AG04450 (cell line): ENCODE results near the gene PTGR3. TPM values are rescaled to one million over a fixed set of nuclear protein-coding genes. Genes with fewer than 3 reads are reported as not detected.

ENCODE experiments used
- CTCF ChIA-PET: fragments of 300-600, 350-600 bp; formaldehyde crosslinking; extraction: SDS; loops from one replicate; lab custom pipeline; 2022; ENCODE audit warnings: antibody characterized with exemption, inconsistent platforms; lab: Charles Lee
- POLR2A ChIA-PET: fragments of 350-600 bp; formaldehyde crosslinking; extraction: SDS; loops from one replicate; lab custom pipeline; 2021; ENCODE audit warnings: antibody characterized with exemption, inconsistent platforms; lab: Yijun Ruan, JAX
- DNase-seq: peaks from one replicate; pipeline ENCODE4 v3.0.0-alpha.2; 2011; ENCODE audit warnings: low read depth, low spot score
- H3K27ac ChIP-seq: one replicate; pipeline ENCODE4 v1.5.1; 2012; ENCODE audit warnings: low read depth, low read length, control low read depth
- H3K27me3 ChIP-seq: one replicate; pipeline ENCODE4 v1.6.0; 2012; ENCODE audit warnings: low read length; ENCODE audit not compliant: control insufficient read depth, insufficient read depth
- H3K4me3 ChIP-seq: 2 replicates; pipeline ENCODE4 v1.5.1; 2011; ENCODE audit warnings: mild to moderate bottlenecking, low read depth, low read length, control low read depth
- H3K9me3 ChIP-seq: 2 replicates; pipeline ENCODE4 v1.5.1; 2012; ENCODE audit warnings: low read length; ENCODE audit not compliant: control insufficient read depth, insufficient read depth
- polyA plus RNA-seq: library from polyadenylated mRNA; depleted of rRNA; stranded (reverse); fragments of >200 nt; gene quantifications from 2 replicates; pipeline ENCODE4 v1.2.3, GENCODE V29; 2011
- TF ChIP-seq, protein P1 (sequence below): IDR thresholded peaks from 2 replicates; pipeline ENCODE4 v1.5.1; 2011; ENCODE audit warnings: low read depth, low read length, control low read depth, inconsistent platforms

PTGR3 gene
- polyA plus RNA-seq, 1 experiment, result 30.9 TPM

DNA sequence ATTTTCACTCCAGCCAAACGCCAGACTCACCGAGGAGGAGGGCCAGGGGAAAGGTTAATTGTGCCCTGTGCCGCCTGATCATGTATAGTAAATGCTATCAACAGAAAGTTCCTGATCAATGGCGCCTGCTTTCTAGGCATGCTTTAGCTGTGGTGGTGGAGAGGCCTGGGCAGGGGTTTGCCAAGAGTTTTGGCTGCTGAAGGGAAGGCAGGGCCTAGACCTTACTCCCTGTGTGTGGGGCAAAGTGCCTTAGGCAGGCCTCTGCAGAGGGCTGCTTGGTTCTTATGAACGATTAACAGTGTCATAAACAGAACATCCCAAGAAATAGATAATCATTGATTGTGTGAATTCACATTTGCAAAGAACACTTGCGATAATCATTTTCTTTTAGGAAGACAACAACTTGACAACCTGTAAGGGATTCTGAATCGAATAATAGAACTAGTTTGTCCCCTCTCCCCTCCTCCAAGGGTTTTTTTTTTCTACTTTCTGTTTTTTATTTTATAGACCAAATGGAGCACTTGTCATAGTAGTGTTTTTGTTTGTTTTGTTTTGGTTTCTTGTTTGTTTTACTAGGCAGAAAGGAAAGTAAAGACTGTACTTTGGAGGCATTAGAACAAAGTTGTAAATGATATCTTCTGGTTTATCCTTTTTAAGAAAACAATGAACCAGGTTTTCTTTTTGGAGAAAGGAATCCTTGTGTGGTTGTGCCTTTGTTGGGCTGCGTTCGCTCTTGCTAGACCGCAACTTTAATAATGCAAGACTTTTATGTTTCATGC lies 8.2 kb upstream of the PTGR3 start:
- Histone ChIP-seq H3K4me3 (no peak overlapping the region), H3K9me3 (no peaks in the 10 kb centered on the region), H3K27ac (no peak overlapping the region), H3K27me3 (no peaks in the 10 kb centered on the region)
- DNase-seq, result no peak
- CTCF ChIA-PET, result no interaction called here
- TF ChIP-seq, protein P1, sequence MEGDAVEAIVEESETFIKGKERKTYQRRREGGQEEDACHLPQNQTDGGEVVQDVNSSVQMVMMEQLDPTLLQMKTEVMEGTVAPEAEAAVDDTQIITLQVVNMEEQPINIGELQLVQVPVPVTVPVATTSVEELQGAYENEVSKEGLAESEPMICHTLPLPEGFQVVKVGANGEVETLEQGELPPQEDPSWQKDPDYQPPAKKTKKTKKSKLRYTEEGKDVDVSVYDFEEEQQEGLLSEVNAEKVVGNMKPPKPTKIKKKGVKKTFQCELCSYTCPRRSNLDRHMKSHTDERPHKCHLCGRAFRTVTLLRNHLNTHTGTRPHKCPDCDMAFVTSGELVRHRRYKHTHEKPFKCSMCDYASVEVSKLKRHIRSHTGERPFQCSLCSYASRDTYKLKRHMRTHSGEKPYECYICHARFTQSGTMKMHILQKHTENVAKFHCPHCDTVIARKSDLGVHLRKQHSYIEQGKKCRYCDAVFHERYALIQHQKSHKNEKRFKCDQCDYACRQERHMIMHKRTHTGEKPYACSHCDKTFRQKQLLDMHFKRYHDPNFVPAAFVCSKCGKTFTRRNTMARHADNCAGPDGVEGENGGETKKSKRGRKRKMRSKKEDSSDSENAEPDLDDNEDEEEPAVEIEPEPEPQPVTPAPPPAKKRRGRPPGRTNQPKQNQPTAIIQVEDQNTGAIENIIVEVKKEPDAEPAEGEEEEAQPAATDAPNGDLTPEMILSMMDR, result no peak
- POLR2A ChIA-PET, result no interaction called here

DNA sequence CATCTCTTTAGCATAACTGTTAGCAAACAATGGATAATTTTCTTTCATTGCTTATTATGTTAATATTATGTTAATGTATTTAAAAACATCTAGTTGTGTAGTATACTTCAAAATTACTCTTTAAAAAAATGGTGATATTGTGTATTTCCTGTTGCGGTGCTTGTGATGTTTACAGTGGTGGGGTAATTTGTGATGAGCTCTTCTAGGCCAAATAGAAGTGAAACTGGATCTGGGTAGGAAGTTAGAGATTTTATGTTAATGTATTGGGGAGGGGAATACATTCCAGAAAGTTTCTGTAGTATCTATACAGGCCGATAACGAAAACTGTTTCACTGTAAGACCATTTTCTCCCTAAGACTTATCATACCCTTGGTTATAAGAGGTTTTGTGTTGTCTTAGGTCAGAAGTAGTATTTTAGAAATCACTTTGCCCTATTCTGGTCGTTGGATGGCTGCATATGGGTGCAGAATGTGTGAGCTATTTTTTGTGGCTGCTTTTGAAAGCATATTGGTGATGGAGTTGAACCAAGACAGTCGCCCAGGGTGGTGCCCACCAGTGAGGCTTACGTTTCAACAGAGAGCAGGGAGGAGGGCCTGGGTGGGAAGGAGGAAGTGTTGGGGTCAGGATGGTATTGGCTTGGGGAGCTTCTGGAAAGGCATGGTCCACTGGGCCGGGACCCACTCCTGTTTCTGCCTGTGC lies 7.4 kb upstream of the PTGR3 start:
- POLR2A ChIA-PET, result no interaction called here
- CTCF ChIA-PET, result no interaction called here
- DNase-seq, result no peak
- H3K9me3 ChIP-seq, result no peaks in the 10 kb centered on the region
- no peak overlapping the region for H3K4me3 ChIP-seq
- TF ChIP-seq, protein P1, result no peak
- no peak overlapping the region for H3K27ac ChIP-seq
- H3K27me3 ChIP-seq, result no peaks in the 10 kb centered on the region

DNA sequence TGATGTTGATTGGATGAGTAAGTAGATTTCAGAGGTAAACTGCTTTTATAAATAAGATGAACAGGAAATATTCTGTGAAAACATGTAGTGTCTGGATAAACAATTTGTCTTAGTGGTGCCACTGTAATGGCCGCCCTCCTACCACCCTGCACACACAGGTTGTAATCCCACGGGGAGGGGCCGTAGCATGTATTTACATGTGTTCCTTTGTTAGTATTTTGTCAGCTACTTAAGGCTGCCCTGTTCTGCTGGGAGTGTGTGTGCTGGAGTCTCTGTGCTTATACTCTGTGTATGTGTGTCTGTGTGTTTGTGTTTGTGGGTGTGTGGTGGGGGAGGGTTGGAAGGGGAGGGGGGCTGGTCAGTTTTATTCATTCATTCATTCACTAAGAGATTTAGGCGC lies 6.7 kb upstream of the PTGR3 start:
- ChIA-PET POLR2A (no interaction called here), CTCF (no interaction called here)
- no peaks in the 10 kb centered on the region for H3K27me3 ChIP-seq
- no peak for DNase-seq
- no peak overlapping the region for H3K4me3 ChIP-seq
- H3K9me3 ChIP-seq, result no peaks in the 10 kb centered on the region
- TF ChIP-seq, protein P1, result no peak
- no peak overlapping the region for H3K27ac ChIP-seq

DNA sequence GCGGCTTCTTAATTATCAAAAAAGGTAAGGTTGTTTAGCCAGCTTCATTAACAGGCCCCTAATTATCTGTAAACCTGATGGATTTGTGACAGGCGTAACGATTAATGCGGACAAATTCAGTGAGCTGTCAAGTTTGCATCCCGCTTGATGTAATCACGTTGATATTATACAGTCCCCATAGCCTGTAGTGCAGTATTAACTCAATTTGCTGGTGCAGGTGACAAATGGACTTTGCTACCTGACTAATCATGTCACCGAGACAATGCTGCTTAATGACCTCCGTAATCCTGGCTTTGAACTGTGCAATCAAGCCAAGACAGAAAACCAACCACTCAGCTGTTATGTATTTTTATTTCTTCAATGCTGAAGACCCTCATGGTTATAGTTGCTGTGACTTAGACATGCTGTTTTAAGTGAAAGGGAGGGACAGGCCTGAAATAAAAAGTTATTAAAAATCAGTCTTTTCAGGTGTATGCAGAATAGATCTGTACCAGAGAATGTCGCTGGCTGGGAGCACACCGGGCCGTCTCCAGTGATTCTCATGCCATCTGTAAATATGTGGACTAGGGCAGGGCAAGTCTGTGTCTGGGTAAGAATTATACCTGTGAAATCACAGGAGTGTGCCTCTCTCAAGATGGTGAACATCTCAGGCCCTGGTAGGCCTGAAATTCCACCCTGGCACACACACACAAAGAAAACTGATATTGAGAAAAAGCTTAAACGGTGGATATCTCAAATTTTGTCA lies 6.0 kb upstream of the PTGR3 start:
- CTCF ChIA-PET, result no interaction called here

More for the DNA sequence above, 6.0 kb upstream of the PTGR3 start:
- Histone ChIP-seq H3K27me3 (no peaks in the 10 kb centered on the region), H3K4me3 (no peak overlapping the region), H3K27ac (no peak overlapping the region), H3K9me3 (no peaks in the 10 kb centered on the region)
- TF ChIP-seq, protein P1, result no peak
- POLR2A ChIA-PET, result no interaction called here
- DNase-seq, result no peak
